GM18870 (cell line): Measurements from ENCODE around the gene TOPBP1.
"Not testable (repeated sequence)": the region's sequence is repeated elsewhere in the genome, so short reads cannot be mapped to it uniquely, and the experiment has no call there.

ENCODE experiments used
- ATAC-seq: cut with Tn5 transposase; IDR thresholded peaks from one replicate; pipeline ENCODE4 v1.9.1; 2021; ENCODE audit warnings: moderate library complexity; ENCODE audit not compliant: unreplicated experiment

Gene TOPBP1

GRCh38 chr3:133674290-133674919, 12.7 kb upstream of the TOPBP1 start:
- ATAC-seq: no peak

GRCh38 chr3:133673746-133674145, 12.0 kb upstream of the TOPBP1 start:
- ATAC-seq: no peak

DNA sequence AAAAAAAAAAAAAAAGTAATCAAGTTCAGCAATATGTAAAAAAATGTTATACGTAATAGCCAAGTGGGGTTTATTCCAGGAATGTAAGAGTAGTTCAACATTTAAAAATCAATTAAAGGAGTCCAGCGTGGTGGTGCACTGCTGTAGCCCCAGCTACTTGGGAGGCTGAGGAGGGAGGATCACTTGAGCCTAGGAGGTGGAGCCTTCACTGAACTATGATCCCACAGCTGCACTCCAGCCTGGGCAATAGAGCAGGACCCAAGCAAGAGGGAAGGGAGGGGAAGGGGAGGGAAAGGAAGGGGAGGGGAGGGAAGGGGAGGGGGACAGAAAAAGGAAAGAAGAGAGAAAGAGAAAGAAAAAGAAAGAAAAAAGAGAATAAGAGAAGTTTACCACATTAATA, 10.7 kb upstream of the TOPBP1 start:
- ATAC-seq: no peak

- no peak for ATAC-seq
Measured at GRCh38 chr3:133670525-133670995, 8.8 kb upstream of the TOPBP1 start.

DNA sequence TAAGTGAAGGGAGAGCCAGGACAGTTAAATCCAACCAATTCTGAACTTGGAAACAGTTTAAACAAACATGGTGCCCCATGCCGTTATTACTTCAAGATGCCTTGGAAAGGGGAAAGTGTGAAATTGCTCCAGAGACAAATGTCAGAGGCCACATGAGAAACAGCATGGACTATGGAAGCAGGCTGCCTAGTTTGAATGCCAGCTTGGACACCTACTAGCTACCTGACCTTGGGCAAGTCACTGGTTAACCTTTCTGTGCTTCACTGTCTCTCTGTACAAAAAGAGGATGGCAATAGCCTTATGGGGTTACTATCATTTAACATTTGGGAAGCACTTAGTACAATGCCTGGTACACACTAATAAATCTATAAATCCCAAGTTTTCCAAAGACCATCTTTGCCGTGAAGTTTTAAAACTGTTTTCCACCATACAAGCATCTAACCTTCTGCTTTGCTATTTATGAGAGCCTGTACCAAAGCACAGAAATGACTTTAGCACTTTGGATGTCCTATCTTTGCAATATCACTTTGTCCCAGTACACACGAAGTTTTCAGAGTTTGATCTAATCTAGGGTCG, 8.3 kb upstream of the TOPBP1 start:
- no peak for ATAC-seq

DNA sequence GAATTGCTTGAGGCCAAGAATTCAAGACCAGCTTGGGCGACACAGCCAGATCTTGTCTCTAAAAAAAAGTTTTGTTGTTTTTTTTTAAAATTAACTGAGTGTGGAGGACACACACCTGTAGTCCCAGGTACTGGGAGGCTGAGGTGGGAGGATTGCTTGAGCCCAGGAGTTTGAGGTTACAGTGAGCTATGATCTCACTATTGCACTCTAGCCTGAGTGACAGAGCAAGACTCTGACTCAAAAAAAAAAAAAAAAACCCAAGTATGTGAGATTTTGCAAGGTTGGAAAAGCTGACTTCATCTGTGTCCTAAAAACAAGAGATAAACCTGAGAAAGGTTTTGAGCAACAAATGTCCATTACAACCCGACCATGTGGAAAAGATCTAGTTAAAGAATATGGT, 5.4 kb upstream of the TOPBP1 start:
- ATAC-seq: no peak

DNA sequence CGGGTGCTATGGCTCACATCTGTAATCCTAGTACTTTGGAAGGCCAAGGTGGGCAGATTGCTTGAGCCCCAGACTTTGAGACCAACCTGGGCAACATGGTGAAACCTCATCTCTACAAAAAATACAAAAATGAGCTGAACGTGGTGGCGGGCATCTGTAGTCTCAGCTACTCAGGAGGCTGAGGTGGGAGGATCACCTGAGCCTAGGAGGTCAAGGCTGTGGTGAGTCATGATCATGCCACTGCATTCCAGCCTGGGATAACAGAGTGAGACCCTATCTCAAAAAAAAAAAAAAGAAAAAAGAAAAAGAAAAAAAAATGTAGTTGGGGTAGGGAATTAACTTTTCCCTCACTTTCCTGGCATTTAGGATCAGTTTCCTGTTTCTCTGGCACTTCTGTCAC, 3.4 kb upstream of the TOPBP1 start:
- not testable (repeated sequence) for ATAC-seq

DNA sequence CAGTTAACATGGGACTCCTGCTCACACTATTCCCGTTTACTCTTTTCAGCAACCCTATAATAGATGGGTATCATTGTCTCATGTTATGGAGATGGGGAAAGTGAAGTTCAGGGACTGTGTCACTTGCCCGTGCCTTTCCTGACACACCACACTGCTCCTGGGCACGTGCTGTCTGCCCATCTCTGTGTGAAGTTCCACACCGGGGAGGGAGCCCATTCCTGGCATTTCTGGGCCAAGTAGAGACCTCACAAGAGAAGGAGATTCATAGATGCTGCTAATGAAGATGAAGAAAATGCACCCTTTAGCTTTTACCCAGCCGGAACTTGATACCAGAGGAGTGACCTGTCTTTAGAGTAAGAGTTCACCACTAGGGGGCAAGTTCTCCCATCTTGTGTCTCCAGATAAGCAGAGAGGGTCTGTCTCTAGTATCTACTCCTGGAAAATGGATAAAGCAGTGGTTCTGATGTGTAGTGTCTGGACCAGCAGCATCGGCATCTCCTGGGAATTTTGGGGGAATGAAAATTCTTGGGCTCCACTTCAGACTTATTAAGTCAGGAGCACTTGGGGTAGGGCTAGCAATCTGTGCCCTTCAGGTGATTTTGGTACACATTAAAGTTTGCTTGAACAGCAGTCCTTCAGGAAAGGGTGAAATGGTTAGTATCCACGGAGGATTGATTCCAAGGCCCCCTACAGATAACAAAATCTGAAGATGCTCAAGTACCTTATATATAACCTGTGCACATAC, 2.0 kb upstream of the TOPBP1 start:
- ATAC-seq: no peak

- peak; percentile 47 for ATAC-seq
Measured at GRCh38 chr3:133662278-133662651, 524 bp upstream of the TOPBP1 start.

GRCh38 chr3:133659806-133660205, 1.9 kb downstream of the TOPBP1 start:
- ATAC-seq: no peak

DNA sequence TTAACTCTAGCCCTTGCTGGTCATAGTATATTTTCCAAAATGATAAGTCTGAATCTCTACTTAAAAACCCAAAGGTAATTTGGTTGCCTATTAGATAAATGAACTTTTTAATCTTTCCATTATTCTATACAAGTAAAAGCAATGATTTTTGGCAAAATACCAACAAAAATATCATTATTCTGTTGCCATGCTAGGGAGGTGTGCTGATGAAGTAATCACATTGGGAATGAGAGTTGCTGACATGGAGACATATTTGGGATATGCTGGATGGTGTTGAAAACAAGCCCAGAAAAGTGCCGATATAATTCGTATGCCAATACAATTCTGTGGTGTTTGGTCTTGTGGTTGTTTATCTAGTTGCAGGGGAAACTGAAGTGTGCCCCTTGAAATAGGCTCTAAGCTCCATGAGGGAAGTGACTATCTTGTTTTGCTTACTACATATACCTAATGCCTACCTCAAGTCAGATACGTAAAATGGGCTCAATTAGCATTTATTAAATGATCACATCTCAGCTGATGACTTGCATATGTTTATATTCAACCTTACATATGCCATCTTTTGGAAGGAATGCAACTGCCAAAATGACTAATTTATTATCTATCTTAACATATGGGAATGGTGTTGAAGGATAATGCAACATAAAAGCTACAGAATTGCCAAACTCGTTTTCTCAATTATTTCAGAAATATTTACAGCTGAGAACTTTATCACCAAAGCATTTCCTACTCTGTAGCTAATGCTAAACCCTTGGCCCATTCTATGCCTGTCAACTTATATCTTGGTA, 5.8 kb downstream of the TOPBP1 start:
- no peak for ATAC-seq

DNA sequence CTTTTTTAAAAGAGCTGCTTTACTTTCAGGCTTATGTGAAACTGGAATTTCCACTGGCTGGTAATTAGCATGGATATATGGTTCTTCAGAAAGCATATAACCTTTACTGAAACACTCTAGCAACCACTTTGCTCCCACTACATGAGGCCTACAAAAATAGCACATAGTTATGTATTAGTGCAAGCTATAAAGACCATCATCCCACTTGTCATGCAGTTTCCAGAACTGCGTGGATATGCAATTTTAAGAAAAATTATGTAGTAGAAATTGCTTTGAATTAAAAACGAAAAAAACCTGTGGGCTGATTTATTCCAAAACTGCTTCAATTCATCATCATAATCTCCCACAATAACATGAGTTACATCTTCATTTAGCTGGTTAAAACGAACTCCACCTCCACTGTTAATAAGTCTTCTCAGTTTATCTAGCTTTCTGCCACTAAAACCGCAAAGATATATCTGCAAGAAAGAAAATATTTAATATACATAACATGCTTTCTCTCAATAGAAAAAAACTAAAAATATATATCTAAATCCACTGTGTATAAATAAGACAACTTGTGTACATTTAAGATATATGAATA, 12.2 kb downstream of the TOPBP1 start:
- ATAC-seq: no peak

- no peak for ATAC-seq
Measured at GRCh38 chr3:133644768-133645167, 17.0 kb downstream of the TOPBP1 start.

DNA sequence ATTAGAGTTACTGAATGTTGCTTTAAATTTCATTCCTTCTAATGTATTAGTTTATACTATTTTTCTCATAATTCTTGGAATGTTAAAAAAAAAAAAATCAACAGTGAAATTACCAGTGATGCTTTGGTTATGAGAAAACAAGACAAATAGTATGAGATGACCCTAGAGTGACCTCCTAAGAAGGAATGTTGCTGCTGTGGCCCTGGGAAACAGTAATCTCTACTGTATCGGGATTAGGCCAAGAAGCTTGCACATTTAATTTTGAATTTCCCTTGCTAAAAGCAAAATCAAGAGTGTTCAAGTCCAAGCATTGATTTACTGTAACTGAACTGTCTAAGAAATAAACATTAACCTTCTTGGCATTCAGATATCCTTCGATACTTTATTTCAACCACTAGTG, 18.1 kb downstream of the TOPBP1 start:
- ATAC-seq: no peak

DNA sequence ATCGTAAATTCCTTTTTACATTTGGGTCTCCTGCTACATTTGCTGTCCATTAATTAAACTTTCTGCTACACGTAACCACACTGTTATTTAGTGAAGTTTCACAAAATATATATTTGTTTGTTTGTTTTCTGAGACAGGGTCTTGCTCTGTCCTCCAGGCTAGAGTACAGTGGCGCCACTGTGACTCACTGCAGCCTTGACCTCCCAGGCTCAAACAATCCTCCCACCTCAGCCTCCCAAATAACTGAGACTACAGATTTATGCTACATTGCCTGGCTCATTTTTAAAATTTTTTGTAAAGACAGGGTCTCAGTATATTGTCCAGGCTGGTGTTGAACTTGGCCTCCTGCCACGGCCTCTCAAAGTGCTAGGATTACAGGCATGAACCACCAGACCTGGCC, 20.5 kb downstream of the TOPBP1 start:
- ATAC-seq: no peak

GRCh38 chr3:133633439-133633838, 28.3 kb downstream of the TOPBP1 start:
- no peak for ATAC-seq

- no peak for ATAC-seq
Measured at GRCh38 chr3:133629146-133629545, 32.6 kb downstream of the TOPBP1 start.

GRCh38 chr3:133627789-133628188, 34.0 kb downstream of the TOPBP1 start:
- no peak for ATAC-seq

- peak; percentile 99 for ATAC-seq
Measured at GRCh38 chr3:133620066-133620784, 41.5 kb downstream of the TOPBP1 start.

DNA sequence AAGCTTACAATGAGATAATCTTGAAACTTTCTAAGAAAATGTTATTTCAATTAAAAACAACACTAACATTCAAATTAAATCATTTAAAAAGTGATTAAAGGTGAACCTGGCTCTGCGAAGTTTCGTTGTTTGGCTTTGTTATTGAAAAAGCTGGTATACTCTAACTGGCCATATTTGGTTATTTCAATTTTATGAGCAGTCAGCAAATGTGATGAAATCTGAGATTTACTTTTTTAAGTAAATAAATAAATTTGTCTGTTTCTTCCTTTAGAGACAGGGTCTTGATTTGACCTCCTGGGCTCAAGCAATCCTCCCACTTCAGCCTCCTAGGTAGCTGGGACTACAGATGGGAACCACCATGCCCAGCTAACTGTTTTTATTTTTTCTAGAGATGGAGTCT, 50.2 kb downstream of the TOPBP1 start:
- ATAC-seq: no peak

GRCh38 chr3:133610031-133610430, 51.7 kb downstream of the TOPBP1 start:
- no peak for ATAC-seq
